ENCODE measurements around the gene RASGEF1B. TPM values are rescaled to one million over a fixed set of nuclear protein-coding genes. Genes with fewer than 3 reads are reported as not detected.

RASGEF1B gene
- total and polyA plus RNA-seq, 2 of the 13 experiments (the other 11 are each of a cell fraction or from before 2014, with no cell fraction given), result 0.04 TPM

DNA sequence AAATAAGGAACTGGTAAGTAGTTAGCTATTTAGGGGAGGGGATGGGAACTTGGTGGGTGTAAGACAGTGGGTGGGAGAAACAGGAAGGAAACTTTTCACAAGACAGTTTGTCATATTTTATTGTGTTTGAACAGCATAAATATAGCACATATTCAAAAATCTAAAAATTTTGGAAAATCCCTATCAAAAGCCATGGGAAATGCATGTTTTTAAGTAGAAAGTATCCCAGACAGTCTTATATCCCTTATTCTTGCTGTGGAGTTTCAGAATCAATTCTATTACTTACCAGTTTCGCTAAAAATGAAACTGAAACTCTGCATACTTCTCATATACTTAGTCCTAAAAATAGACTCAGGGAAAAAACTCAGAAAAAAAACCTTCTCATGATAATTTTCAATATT lies 22.3 kb upstream of the RASGEF1B start:
- intact Hi-C loops (cut with micrococcal nuclease; ENCODE audit: unreplicated experiment), result no loop called here
- FAIRE-seq (no peak), ATAC-seq (no peak), DNase-seq (ENCODE audit: low spot score) (no peak)
- ChIA-PET POLR2A (no interaction called here), CTCF (ENCODE audit: low intra/inter-chr PET ratio, low total read pairs) (no interaction called here)
- no peaks in the 10 kb centered on the region for H3K9me3 ChIP-seq (ENCODE audit: low read length)
- no peak overlapping the region for H3K4me3 ChIP-seq (replicated peaks in 1 of 3; ENCODE audit: insufficient read depth in 1 of 3, low read depth in 2 of 3, low read length in 3 of 3)
- in situ Hi-C loops (cut with HindIII; ENCODE audit: extremely low pct_ligation_motif_present, low pct_unique_long_range_greater_than_20kb), result no loop called here
- no peaks in the 10 kb centered on the region for H4K20me1 ChIP-seq (ENCODE audit: insufficient read depth, low read length)
- no TSS peak for BruUV-seq (replicated peaks)
- H2AFZ ChIP-seq (ENCODE audit: low read length), result no peak overlapping the region
- no peak overlapping the region for H3K27ac ChIP-seq (ENCODE audit: extremely low read length, insufficient read depth, low read length)
- H3K4me1 ChIP-seq (ENCODE audit: insufficient read depth, low read length), result no peaks in the 10 kb centered on the region
- H3K27me3 ChIP-seq (ENCODE audit: control insufficient read depth in 1 of 2, insufficient read depth in 2 of 2, low read length in 2 of 2), result no peaks in the 10 kb centered on the region
- no peak overlapping the region for H3K4me2 ChIP-seq (ENCODE audit: low read depth, low read length)
- no peak overlapping the region for H3K9ac ChIP-seq (ENCODE audit: insufficient read depth, low read depth, low read length)
- H3K36me3 ChIP-seq (replicated peaks in 1 of 2; ENCODE audit: control insufficient read depth in 1 of 2, insufficient read depth in 2 of 2, low read length in 2 of 2), result no peaks in the 10 kb centered on the region
- WGBS (ENCODE audit: low lambda C conversion rate), result 2% methylated on average over 1 of the region's 1 CpG
- no peaks in the 10 kb centered on the region for H3K79me2 ChIP-seq (ENCODE audit: insufficient read depth, low read length)
- TF ChIP-seq BRD4 (CRISPR knock-in tag; IDR thresholded peaks at IDR 0.05), result no peak
- TF ChIP-seq, protein P1, sequence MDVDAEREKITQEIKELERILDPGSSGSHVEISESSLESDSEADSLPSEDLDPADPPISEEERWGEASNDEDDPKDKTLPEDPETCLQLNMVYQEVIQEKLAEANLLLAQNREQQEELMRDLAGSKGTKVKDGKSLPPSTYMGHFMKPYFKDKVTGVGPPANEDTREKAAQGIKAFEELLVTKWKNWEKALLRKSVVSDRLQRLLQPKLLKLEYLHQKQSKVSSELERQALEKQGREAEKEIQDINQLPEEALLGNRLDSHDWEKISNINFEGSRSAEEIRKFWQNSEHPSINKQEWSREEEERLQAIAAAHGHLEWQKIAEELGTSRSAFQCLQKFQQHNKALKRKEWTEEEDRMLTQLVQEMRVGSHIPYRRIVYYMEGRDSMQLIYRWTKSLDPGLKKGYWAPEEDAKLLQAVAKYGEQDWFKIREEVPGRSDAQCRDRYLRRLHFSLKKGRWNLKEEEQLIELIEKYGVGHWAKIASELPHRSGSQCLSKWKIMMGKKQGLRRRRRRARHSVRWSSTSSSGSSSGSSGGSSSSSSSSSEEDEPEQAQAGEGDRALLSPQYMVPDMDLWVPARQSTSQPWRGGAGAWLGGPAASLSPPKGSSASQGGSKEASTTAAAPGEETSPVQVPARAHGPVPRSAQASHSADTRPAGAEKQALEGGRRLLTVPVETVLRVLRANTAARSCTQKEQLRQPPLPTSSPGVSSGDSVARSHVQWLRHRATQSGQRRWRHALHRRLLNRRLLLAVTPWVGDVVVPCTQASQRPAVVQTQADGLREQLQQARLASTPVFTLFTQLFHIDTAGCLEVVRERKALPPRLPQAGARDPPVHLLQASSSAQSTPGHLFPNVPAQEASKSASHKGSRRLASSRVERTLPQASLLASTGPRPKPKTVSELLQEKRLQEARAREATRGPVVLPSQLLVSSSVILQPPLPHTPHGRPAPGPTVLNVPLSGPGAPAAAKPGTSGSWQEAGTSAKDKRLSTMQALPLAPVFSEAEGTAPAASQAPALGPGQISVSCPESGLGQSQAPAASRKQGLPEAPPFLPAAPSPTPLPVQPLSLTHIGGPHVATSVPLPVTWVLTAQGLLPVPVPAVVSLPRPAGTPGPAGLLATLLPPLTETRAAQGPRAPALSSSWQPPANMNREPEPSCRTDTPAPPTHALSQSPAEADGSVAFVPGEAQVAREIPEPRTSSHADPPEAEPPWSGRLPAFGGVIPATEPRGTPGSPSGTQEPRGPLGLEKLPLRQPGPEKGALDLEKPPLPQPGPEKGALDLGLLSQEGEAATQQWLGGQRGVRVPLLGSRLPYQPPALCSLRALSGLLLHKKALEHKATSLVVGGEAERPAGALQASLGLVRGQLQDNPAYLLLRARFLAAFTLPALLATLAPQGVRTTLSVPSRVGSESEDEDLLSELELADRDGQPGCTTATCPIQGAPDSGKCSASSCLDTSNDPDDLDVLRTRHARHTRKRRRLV (CRISPR knock-in tag; IDR thresholded peaks at IDR 0.05), result no peak
- no peak for TF ChIP-seq GABPB1 (CRISPR knock-in tag; IDR thresholded peaks at IDR 0.05)
- no peak for TF ChIP-seq ZNF615 (CRISPR knock-in tag; IDR thresholded peaks at IDR 0.05; ENCODE audit: borderline replicate concordance)
- TF ChIP-seq STAT6 (CRISPR knock-in tag; IDR thresholded peaks at IDR 0.05; ENCODE audit: borderline replicate concordance), result no peak
- no peak for TF ChIP-seq ARID2 (CRISPR knock-in tag; IDR thresholded peaks at IDR 0.05; ENCODE audit: borderline replicate concordance)
- TF ChIP-seq, protein P2, sequence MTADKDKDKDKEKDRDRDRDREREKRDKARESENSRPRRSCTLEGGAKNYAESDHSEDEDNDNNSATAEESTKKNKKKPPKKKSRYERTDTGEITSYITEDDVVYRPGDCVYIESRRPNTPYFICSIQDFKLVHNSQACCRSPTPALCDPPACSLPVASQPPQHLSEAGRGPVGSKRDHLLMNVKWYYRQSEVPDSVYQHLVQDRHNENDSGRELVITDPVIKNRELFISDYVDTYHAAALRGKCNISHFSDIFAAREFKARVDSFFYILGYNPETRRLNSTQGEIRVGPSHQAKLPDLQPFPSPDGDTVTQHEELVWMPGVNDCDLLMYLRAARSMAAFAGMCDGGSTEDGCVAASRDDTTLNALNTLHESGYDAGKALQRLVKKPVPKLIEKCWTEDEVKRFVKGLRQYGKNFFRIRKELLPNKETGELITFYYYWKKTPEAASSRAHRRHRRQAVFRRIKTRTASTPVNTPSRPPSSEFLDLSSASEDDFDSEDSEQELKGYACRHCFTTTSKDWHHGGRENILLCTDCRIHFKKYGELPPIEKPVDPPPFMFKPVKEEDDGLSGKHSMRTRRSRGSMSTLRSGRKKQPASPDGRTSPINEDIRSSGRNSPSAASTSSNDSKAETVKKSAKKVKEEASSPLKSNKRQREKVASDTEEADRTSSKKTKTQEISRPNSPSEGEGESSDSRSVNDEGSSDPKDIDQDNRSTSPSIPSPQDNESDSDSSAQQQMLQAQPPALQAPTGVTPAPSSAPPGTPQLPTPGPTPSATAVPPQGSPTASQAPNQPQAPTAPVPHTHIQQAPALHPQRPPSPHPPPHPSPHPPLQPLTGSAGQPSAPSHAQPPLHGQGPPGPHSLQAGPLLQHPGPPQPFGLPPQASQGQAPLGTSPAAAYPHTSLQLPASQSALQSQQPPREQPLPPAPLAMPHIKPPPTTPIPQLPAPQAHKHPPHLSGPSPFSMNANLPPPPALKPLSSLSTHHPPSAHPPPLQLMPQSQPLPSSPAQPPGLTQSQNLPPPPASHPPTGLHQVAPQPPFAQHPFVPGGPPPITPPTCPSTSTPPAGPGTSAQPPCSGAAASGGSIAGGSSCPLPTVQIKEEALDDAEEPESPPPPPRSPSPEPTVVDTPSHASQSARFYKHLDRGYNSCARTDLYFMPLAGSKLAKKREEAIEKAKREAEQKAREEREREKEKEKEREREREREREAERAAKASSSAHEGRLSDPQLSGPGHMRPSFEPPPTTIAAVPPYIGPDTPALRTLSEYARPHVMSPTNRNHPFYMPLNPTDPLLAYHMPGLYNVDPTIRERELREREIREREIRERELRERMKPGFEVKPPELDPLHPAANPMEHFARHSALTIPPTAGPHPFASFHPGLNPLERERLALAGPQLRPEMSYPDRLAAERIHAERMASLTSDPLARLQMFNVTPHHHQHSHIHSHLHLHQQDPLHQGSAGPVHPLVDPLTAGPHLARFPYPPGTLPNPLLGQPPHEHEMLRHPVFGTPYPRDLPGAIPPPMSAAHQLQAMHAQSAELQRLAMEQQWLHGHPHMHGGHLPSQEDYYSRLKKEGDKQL (CRISPR knock-in tag; IDR thresholded peaks at IDR 0.05; ENCODE audit: low read depth), result no peak
- TF ChIP-seq, protein P3, sequence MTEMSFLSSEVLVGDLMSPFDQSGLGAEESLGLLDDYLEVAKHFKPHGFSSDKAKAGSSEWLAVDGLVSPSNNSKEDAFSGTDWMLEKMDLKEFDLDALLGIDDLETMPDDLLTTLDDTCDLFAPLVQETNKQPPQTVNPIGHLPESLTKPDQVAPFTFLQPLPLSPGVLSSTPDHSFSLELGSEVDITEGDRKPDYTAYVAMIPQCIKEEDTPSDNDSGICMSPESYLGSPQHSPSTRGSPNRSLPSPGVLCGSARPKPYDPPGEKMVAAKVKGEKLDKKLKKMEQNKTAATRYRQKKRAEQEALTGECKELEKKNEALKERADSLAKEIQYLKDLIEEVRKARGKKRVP (CRISPR knock-in tag; IDR thresholded peaks at IDR 0.05), result no peak
- no peak for TF ChIP-seq RARG (CRISPR knock-in tag; IDR thresholded peaks at IDR 0.05; ENCODE audit: low read depth)
- no peak for TF ChIP-seq RFXANK (CRISPR knock-in tag; IDR thresholded peaks at IDR 0.05)
- no peak for TF ChIP-seq MAFF (IDR thresholded peaks at IDR 0.05; ENCODE audit: low read depth, low read length)

Measured in HepG2 (cell line).